Mucosa of descending colon (tissue), 3 donors: ENCODE data around the gene CS. TPM values are rescaled to one million over a fixed set of nuclear protein-coding genes. Genes with fewer than 3 reads are reported as not detected.
A peak's percentile ranks its signal among the peaks of the same experiment; 100 is the strongest.

ENCODE experiments used
- ATAC-seq: fragments of 200-7000 bp; cut with Tn5 transposase; one replicate; pipeline ENCODE4 v1.9.1; 2020; ENCODE audit warnings: mild to moderate bottlenecking, moderate library complexity
- DNase-seq, 3 donors: peaks; one replicate each; pipeline ENCODE4 v3.0.0-alpha.2; 2020
- H3K36me3 ChIP-seq: fragments of 200-600 bp; one replicate; pipeline ENCODE4 v1.8.0; 2021; ENCODE audit warnings: low read depth, mild to moderate bottlenecking
- H3K4me1 ChIP-seq: fragments of 200-600 bp; one replicate; pipeline ENCODE4 v1.8.0; 2021; ENCODE audit warnings: low read depth, mild to moderate bottlenecking
- H3K4me3 ChIP-seq: fragments of 200-600 bp; one replicate; pipeline ENCODE4 v1.8.0; 2021; ENCODE audit warnings: mild to moderate bottlenecking
- H3K9me3 ChIP-seq: fragments of 200-600 bp; one replicate; pipeline ENCODE4 v1.8.0; 2021; ENCODE audit warnings: mild to moderate bottlenecking
- intact Hi-C, 2 donors: fragments of 100-400 bp; cut with DNase I in 1 of 2; cut with micrococcal nuclease in 1 of 2; formaldehyde crosslinking; loops; one replicate each; pipeline versions ENCODE4 v1.11.0 to v1.11.1; 2022; cut with DNase I, micrococcal nuclease
- total RNA-seq, 3 donors: library from RNA; stranded (reverse); fragmentation: NEBNext Ultra II Directional in 2 of 3; extraction: Animal tissue kit (Norgen Biotek cat#: 25700) in 2 of 3; gene quantifications; one replicate each; pipeline versions ENCODE4 v1.2.1 to v1.2.4, GENCODE V29; 2021 to 2023
- TF ChIP-seq, protein P1 (sequence below): fragments of 200-600 bp; IDR thresholded peaks from one replicate; pipeline ENCODE4 v1.8.0; 2022; ENCODE audit warnings: antibody characterized with exemption, mild to moderate bottlenecking
- donor health status: DM: no; HTN: no; CAD: no; lungs with moderate emphysema.
- donor health status: DM: no; HTN: no; CAD: no.
- donor health status: DM: no; HTN: yes; CAD: no.

Gene CS
- total RNA-seq, 3 donors from 2014 or later = 261 to 344 (median 332) TPM

- intact Hi-C loops = no loop called here
- TF ChIP-seq, protein P1, sequence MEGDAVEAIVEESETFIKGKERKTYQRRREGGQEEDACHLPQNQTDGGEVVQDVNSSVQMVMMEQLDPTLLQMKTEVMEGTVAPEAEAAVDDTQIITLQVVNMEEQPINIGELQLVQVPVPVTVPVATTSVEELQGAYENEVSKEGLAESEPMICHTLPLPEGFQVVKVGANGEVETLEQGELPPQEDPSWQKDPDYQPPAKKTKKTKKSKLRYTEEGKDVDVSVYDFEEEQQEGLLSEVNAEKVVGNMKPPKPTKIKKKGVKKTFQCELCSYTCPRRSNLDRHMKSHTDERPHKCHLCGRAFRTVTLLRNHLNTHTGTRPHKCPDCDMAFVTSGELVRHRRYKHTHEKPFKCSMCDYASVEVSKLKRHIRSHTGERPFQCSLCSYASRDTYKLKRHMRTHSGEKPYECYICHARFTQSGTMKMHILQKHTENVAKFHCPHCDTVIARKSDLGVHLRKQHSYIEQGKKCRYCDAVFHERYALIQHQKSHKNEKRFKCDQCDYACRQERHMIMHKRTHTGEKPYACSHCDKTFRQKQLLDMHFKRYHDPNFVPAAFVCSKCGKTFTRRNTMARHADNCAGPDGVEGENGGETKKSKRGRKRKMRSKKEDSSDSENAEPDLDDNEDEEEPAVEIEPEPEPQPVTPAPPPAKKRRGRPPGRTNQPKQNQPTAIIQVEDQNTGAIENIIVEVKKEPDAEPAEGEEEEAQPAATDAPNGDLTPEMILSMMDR = no peak
- DNase-seq (no peak), ATAC-seq (no peak)
- H3K4me3 ChIP-seq = no peak overlapping the region
- H3K4me1 ChIP-seq = peaks cover 27% of the 10 kb centered on the region
- peaks cover 4% of the 10 kb centered on the region for H3K36me3 ChIP-seq
- no peaks in the 10 kb centered on the region for H3K9me3 ChIP-seq
Observed at GRCh38 chr12:56222531-56222895, 77.6 kb downstream of the CS start.

- TF ChIP-seq, protein P1 = no peak
- no peaks in the 10 kb centered on the region for H3K9me3 ChIP-seq
- intact Hi-C loops = no loop called here
- peaks cover 27% of the 10 kb centered on the region for H3K4me1 ChIP-seq
- ATAC-seq (peak; percentile 86), DNase-seq (peak; percentile 98 to 99 (median 98))
- peak within 1 kb of the TSS; percentile 54 for H3K4me3 ChIP-seq
- H3K36me3 ChIP-seq = peaks cover 4% of the 10 kb centered on the region
Observed at GRCh38 chr12:56221757-56222530, 78.2 kb downstream of the CS start, which contains the start of gene RNF41. Gene RNF41 (minus strand): TSS chr12:56221922. CDS start chr12:56214047, 7,875 bp downstream.

Other genes with a start within 250 kb of the CS start
- 100 to 1,000 TPM; 136 to 423 (median 212) TPM for gene ERBB3, start 220.2 kb downstream of the CS start, total RNA-seq
- gene PA2G4, start 195.8 kb downstream of the CS start, total RNA-seq = 10 to 100 TPM; 61.7 to 94.9 (median 90.3) TPM
- 1,000 to 10,000 TPM; 2,763 to 3,198 (median 3,152) TPM for gene RPL41, start 183.7 kb downstream of the CS start, total RNA-seq
- gene ZC3H10, start 182.1 kb downstream of the CS start, total RNA-seq = 10 to 100 TPM in 1 of 3 donors, 1 to 10 TPM in 2; 5.0 to 11.8 (median 5.4) TPM
- gene ESYT1, start 172.1 kb downstream of the CS start, total RNA-seq = 10 to 100 TPM; 44.9 to 75.7 (median 52.0) TPM
- 10 to 100 TPM; 13.0 to 39.8 (median 22.7) TPM for gene MYL6B, start 147.7 kb downstream of the CS start, total RNA-seq
- 1,000 to 10,000 TPM; 1,884 to 3,185 (median 1,894) TPM for gene MYL6, start 142.0 kb downstream of the CS start, total RNA-seq
- gene SMARCC2, start 110.8 kb downstream of the CS start, total RNA-seq = 100 to 1,000 TPM in 2 of 3 donors, 10 to 100 TPM in 1; 91.7 to 163 (median 116) TPM
- 10 to 100 TPM; 30.4 to 51.5 (median 32.1) TPM for gene RNF41, start 78.4 kb downstream of the CS start, total RNA-seq
- gene NABP2, start 76.0 kb downstream of the CS start, total RNA-seq = 10 to 100 TPM; 22.2 to 37.3 (median 30.2) TPM
- 100 to 1,000 TPM in 2 of 3 donors, 10 to 100 TPM in 1; 88.4 to 298 (median 129) TPM for gene SLC39A5, start 70.3 kb downstream of the CS start, total RNA-seq
- gene ANKRD52, start 41.9 kb downstream of the CS start, total RNA-seq = 10 to 100 TPM; 35.6 to 53.8 (median 43.1) TPM
- gene COQ10A, start 33.4 kb downstream of the CS start, total RNA-seq = 10 to 100 TPM in 1 of 3 donors, 1 to 10 TPM in 2; 4.0 to 12.7 (median 5.3) TPM
- gene CNPY2, start 15.7 kb upstream of the CS start, total RNA-seq = 10 to 100 TPM; 75.5 to 79.3 (median 77.7) TPM
- 10 to 100 TPM; 61.4 to 73.5 (median 61.9) TPM for gene PAN2, start 33.7 kb upstream of the CS start, total RNA-seq
- gene IL23A, start 38.6 kb upstream of the CS start, total RNA-seq = under 1 TPM in 1 of 3 donors, not detected in 2; 0.55 TPM
- gene STAT2, start 59.8 kb upstream of the CS start, total RNA-seq = 100 to 1,000 TPM in 1 of 3 donors, 10 to 100 TPM in 2; 82.9 to 112 (median 95.7) TPM
- not detected for gene APOF, start 62.5 kb upstream of the CS start, total RNA-seq
- 10 to 100 TPM in 1 of 3 donors, 1 to 10 TPM in 2; 7.7 to 14.3 (median 8.4) TPM for gene TIMELESS, start 149.1 kb upstream of the CS start, total RNA-seq
- gene MIP, start 154.3 kb upstream of the CS start, total RNA-seq = not detected
- 1 to 10 TPM; 4.3 to 5.2 (median 4.9) TPM for gene SPRYD4, start 168.2 kb upstream of the CS start, total RNA-seq
- gene GLS2, start 187.8 kb upstream of the CS start, total RNA-seq = 1 to 10 TPM in 2 of 3 donors, under 1 TPM in 1; 0.51 to 1.5 (median 1.2) TPM
- 10 to 100 TPM; 35.9 to 47.8 (median 41.0) TPM for gene RBMS2, start 221.5 kb upstream of the CS start, total RNA-seq